Type B pancreatic cell (in vitro differentiated cells): ENCODE results near the gene TMEM33. TPM values are rescaled to one million over a fixed set of nuclear protein-coding genes. Genes with fewer than 3 reads are reported as not detected.
A peak's percentile ranks its signal among the peaks of the same experiment; 100 is the strongest.

Experiments used
- DNase-seq: peaks from one replicate; pipeline ENCODE4 v3.0.0; 2021; ENCODE audit warnings: mixed read lengths; ENCODE audit not compliant: unreplicated experiment; ENCODE audit errors: extremely low spot score
- H3K27ac Mint-ChIP-seq: 2 replicates; pipeline ENCODE4 v1.8.0; 2021; ENCODE audit warnings: mild to moderate bottlenecking, mixed read lengths
- H3K27me3 Mint-ChIP-seq: 2 replicates; pipeline ENCODE4 v1.8.0; 2021; ENCODE audit warnings: mixed read lengths
- H3K36me3 Mint-ChIP-seq: 2 replicates; pipeline ENCODE4 v1.8.0; 2021; ENCODE audit warnings: mixed read lengths
- H3K4me1 Mint-ChIP-seq: one replicate; pipeline ENCODE4 v1.8.0; 2021; ENCODE audit warnings: mixed read lengths; ENCODE audit not compliant: unreplicated experiment
- H3K4me3 Mint-ChIP-seq: 2 replicates; pipeline ENCODE4 v1.8.0; 2021; ENCODE audit warnings: mild to moderate bottlenecking, mixed read lengths
- H3K9me3 Mint-ChIP-seq: 2 replicates; pipeline ENCODE4 v1.8.0; 2021; ENCODE audit warnings: mixed read lengths
- total RNA-seq: library from RNA; stranded (reverse); gene quantifications from 2 replicates; pipeline ENCODE4 v1.2.1, GENCODE V29; 2021; ENCODE audit warnings: low replicate concordance
- TF ChIP-seq, protein P1 (sequence below): fragments of 200-600 bp; sonication (generic); conservative IDR thresholded peaks from 2 replicates; pipeline ENCODE4 v1.5.0; 2021; ENCODE audit warnings: antibody characterized with exemption, mild to moderate bottlenecking

The TMEM33 gene
- total RNA-seq, 1 donor from 2014 or later, result 60.5 TPM

DNA sequence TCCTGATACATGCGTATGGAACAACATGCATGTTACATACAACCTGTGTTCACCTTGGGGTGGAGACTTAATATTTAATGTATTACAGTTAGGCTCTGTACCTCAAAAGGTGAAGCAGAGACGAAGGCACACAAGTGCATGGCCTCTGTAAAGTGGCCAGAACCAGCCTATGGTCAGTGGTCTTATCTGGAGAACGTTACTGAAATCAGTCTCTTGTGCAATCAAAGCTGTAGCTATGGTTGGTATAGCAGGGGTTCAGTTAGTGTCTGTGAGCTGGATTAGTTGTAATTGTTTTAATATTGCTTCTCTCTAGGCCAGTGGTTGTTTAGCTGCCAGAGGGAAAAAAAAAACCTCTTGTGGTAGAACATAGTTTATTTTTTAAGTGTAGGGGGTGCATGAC, 2.2 kb upstream of the TMEM33 start:
- Mint-ChIP-seq H3K4me3 (no peak overlapping the region), H3K4me1 (peaks cover 17% of the 10 kb centered on the region), H3K27ac (no peak overlapping the region), H3K36me3 (peaks cover 9% of the 10 kb centered on the region), H3K27me3 (peaks cover 4% of the 10 kb centered on the region), H3K9me3 (no peaks in the 10 kb centered on the region)
- TF ChIP-seq, protein P1, sequence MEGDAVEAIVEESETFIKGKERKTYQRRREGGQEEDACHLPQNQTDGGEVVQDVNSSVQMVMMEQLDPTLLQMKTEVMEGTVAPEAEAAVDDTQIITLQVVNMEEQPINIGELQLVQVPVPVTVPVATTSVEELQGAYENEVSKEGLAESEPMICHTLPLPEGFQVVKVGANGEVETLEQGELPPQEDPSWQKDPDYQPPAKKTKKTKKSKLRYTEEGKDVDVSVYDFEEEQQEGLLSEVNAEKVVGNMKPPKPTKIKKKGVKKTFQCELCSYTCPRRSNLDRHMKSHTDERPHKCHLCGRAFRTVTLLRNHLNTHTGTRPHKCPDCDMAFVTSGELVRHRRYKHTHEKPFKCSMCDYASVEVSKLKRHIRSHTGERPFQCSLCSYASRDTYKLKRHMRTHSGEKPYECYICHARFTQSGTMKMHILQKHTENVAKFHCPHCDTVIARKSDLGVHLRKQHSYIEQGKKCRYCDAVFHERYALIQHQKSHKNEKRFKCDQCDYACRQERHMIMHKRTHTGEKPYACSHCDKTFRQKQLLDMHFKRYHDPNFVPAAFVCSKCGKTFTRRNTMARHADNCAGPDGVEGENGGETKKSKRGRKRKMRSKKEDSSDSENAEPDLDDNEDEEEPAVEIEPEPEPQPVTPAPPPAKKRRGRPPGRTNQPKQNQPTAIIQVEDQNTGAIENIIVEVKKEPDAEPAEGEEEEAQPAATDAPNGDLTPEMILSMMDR, result no peak
- DNase-seq, result no peak

DNA sequence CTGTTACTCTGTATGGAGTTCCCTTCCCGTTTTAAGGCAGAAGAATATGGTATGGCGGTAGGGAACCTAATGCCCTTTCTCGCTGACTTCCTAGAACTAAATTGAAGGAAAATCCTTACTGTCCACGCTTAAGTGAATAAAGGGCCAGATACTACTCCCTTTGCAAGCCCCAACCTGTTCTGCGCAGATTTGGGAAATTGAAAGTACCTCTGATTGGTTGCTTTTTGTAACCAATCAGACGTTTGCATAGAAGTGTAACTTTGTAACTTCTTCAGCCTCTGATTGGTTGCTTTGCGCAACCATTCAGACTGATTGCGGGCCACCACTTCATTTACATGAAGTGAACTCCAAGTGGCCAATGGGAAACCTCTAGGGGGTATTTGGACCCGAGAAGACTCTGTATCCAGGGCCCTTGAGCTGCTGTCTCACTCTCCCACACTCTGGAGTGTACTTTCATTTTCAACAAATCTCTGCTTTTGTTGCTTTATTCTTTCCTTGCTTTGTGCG, 1.2 kb upstream of the TMEM33 start:
- Mint-ChIP-seq H3K36me3 (peaks cover 15% of the 10 kb centered on the region), H3K4me1 (peaks cover 21% of the 10 kb centered on the region), H3K9me3 (no peaks in the 10 kb centered on the region), H3K4me3 (peak overlapping the region; percentile 98), H3K27me3 (peaks cover 4% of the 10 kb centered on the region), H3K27ac (peak overlapping the region; percentile 97)
- TF ChIP-seq, protein P1, result no peak
- no peak for DNase-seq

DNA sequence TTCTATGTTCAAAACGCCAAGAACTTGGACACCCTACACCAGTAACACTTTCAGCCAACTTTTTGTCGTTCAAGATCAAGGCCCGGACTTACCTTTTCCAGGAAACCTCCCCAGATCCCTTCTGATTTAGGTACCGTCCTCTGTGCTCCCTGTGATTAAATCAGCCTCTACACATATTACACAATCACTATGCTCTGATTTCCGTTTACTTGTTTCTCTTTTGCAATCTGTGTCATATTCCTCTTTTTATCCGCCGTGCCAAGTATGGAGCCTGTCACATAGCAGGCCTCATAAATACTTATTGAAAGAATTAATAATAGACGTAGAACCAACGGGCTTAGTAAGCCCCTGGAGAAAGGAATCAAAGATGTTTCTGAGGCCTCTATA, 722 bp upstream of the TMEM33 start:
- H3K4me3 Mint-ChIP-seq, result peak overlapping the region; percentile 98
- H3K27me3 Mint-ChIP-seq, result peaks cover 4% of the 10 kb centered on the region
- DNase-seq, result no peak
- peak overlapping the region; percentile 97 for H3K27ac Mint-ChIP-seq
- peaks cover 21% of the 10 kb centered on the region for H3K4me1 Mint-ChIP-seq
- peaks cover 16% of the 10 kb centered on the region for H3K36me3 Mint-ChIP-seq
- TF ChIP-seq, protein P1, result no peak
- H3K9me3 Mint-ChIP-seq, result no peaks in the 10 kb centered on the region

DNA sequence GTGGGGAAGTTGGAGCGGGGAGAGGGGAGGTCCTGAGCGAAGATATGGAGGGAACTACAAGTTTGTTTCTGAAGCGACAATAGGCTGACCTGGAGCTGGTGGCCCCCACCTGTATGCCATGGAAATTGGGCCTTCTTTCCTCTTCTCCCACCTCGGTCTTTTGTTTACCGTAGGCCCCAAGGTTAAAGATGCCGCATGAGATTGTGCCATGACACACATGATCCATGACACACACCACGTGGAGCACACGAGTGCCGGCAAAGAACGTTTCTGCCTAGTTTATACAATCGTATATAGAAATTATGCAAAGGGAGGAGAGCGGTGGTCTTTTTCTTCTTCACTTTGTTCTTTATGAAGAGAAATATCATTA, 408 bp downstream of the TMEM33 start:
- Mint-ChIP-seq H3K4me3 (peak overlapping the region; percentile 98), H3K4me1 (peaks cover 21% of the 10 kb centered on the region), H3K27me3 (peaks cover 4% of the 10 kb centered on the region), H3K36me3 (peaks cover 21% of the 10 kb centered on the region), H3K9me3 (no peaks in the 10 kb centered on the region), H3K27ac (peak overlapping the region; percentile 97)
- DNase-seq, result no peak
- TF ChIP-seq, protein P1, result no peak

DNA sequence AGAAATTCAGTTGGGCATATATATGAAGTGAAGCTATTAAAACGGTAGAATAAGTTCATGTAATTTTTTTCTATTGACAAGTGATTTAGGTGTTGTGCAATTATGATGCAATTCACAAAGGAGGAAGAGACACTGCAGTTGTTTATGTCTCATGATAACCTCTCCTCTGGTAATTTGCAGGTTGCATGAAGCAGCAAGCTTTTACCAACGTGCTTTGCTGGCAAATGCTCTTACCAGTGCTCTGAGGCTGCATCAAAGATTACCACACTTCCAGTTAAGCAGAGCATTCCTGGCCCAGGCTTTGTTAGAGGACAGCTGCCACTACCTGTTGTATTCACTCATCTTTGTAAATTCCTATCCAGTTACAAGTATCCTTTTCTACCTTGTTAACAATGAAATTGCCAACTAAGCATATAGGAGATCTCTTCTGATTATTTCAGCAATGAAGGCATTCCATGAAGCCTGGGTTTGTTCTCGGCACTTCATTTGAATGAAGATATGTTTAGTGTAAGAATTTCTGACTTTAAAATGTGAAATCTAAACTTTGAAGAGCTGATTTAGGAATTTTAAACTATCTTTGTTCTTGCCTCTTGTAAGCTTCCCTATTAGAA, 3.9 kb downstream of the TMEM33 start:
- Mint-ChIP-seq H3K4me1 (peaks cover 21% of the 10 kb centered on the region), H3K9me3 (no peaks in the 10 kb centered on the region), H3K27me3 (no peaks in the 10 kb centered on the region), H3K27ac (no peak overlapping the region), H3K4me3 (no peak overlapping the region), H3K36me3 (peaks cover 28% of the 10 kb centered on the region)
- DNase-seq, result no peak
- TF ChIP-seq, protein P1, result no peak
